ENCODE results near the gene PDCD2L. TPM values are rescaled to one million over a fixed set of nuclear protein-coding genes. Genes with fewer than 3 reads are reported as not detected.
"Not testable (repeated sequence)": the region's sequence is repeated elsewhere in the genome, so short reads cannot be mapped to it uniquely, and the experiment has no call there.

The PDCD2L gene
- polyA plus RNA-seq, 1 donor = 9.2 TPM

DNA sequence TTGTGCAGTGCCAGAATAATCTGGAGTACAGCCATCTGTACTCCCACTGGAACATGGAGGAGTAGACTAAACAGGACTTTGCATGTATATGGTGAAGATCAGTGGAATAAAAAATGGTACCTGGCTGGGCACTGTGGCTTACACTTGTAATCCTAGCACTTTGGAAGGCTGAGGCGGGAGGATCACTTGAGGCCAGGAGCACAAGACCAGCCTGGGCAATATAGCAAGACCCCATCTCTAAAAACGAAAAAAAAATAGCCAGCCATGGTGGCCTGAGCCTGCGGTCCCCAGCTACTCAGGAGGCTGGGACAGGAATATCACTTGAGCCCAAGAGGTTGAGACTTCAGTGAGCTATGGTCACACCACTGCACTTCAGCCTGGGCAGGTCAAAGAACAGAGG is 44.0 kb downstream of the PDCD2L start:
- H3K27me3 ChIP-seq (ENCODE audit: control insufficient read depth, insufficient read depth, low read length) = no peaks in the 10 kb centered on the region
- peaks cover 71% of the 10 kb centered on the region for H3K36me3 ChIP-seq (ENCODE audit: control insufficient read depth, insufficient read depth, low read length)
- 100% methylated on average over 1 of the region's 3 CpGs for WGBS (ENCODE audit: insufficient coverage, low lambda C conversion rate)
- no peaks in the 10 kb centered on the region for H3K4me1 ChIP-seq (ENCODE audit: control insufficient read depth, insufficient read depth, low read length)
- DNase-seq = no peak
- H3K27ac ChIP-seq (ENCODE audit: low read length) = no peak overlapping the region
- no peak overlapping the region for H3K4me3 ChIP-seq (ENCODE audit: low read length)
- H3K9me3 ChIP-seq (ENCODE audit: control insufficient read depth, low read depth, low read length) = no peaks in the 10 kb centered on the region

GRCh38 chr19:34452723-34453122 is 48.5 kb downstream of the PDCD2L start:
- no peak overlapping the region for H3K27ac ChIP-seq (ENCODE audit: low read length)
- no peak overlapping the region for H3K4me3 ChIP-seq (ENCODE audit: low read length)
- no peaks in the 10 kb centered on the region for H3K9me3 ChIP-seq (ENCODE audit: control insufficient read depth, low read depth, low read length)
- H3K27me3 ChIP-seq (ENCODE audit: control insufficient read depth, insufficient read depth, low read length) = no peaks in the 10 kb centered on the region
- no peaks in the 10 kb centered on the region for H3K4me1 ChIP-seq (ENCODE audit: control insufficient read depth, insufficient read depth, low read length)
- DNase-seq = no peak
- H3K36me3 ChIP-seq (ENCODE audit: control insufficient read depth, insufficient read depth, low read length) = peaks cover 60% of the 10 kb centered on the region

DNA sequence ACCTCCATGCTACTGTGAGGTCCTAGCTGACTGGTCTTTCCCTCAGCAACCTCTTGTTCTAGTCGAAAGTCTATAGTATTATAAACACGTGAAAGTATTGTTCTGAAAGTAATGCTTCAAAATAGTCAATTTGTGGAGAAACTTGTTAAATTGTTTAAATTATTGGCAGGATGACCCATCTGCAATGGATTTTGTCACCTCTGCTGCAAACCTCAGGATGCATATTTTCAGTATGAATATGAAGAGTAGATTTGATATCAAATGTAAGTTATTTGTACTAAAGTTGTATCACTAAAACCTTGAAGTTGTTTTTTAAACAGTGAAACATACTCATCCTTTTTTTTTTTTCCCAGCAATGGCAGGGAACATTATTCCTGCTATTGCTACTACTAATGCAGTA is 49.9 kb downstream of the PDCD2L start:
- no CpG with 5 or more reads among the region's 2 CpGs for WGBS (ENCODE audit: insufficient coverage, low lambda C conversion rate)
- no peak for DNase-seq
- Histone ChIP-seq H3K4me3 (ENCODE audit: low read length) (no peak overlapping the region), H3K27ac (ENCODE audit: low read length) (no peak overlapping the region), H3K36me3 (ENCODE audit: control insufficient read depth, insufficient read depth, low read length) (peaks cover 61% of the 10 kb centered on the region), H3K9me3 (ENCODE audit: control insufficient read depth, low read depth, low read length) (no peaks in the 10 kb centered on the region), H3K4me1 (ENCODE audit: control insufficient read depth, insufficient read depth, low read length) (no peaks in the 10 kb centered on the region), H3K27me3 (ENCODE audit: control insufficient read depth, insufficient read depth, low read length) (no peaks in the 10 kb centered on the region)

- Histone ChIP-seq H3K4me1 (ENCODE audit: control insufficient read depth, insufficient read depth, low read length) (no peaks in the 10 kb centered on the region), H3K36me3 (ENCODE audit: control insufficient read depth, insufficient read depth, low read length) (peaks cover 64% of the 10 kb centered on the region), H3K4me3 (ENCODE audit: low read length) (no peak overlapping the region), H3K27me3 (ENCODE audit: control insufficient read depth, insufficient read depth, low read length) (no peaks in the 10 kb centered on the region), H3K27ac (ENCODE audit: low read length) (no peak overlapping the region), H3K9me3 (ENCODE audit: control insufficient read depth, low read depth, low read length) (no peaks in the 10 kb centered on the region)
- DNase-seq = no peak
- WGBS (ENCODE audit: insufficient coverage, low lambda C conversion rate) = no CpG with 5 or more reads among the region's 3 CpGs
Observed at GRCh38 chr19:34454685-34455084, 50.5 kb downstream of the PDCD2L start.

DNA sequence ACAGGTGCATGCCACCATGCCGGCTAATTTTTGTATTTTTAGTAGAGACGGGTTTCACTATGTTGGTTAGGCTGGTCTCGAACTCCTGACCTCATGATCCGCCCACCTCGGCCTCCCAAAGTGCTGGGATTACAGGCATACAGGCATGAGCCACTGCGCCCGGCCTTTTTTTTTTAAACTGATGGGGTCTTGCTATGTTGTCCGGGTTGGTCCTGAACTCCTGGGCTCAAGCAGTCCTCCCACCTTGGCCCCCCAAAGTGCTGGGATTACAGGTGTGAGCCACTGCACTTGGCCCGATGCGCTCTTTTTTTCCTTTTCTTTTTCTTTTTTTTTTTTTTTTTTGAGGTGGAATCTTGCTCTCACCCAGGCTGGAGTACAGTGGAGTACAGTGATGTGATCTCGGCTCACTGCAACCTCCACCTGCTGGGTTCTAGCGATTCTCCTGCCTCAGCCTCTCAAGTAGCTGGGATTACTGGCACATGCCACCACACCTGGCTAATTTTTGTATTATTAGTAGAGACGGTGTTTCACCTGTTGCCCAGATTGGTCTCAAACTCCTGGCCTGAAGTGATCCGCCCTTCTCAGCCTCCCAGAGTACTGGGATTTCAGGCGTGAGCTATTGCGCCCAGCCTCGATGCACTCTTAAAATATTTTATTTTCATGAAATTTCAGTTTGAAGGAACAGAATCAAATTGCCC is 51.7 kb downstream of the PDCD2L start:
- H3K36me3 ChIP-seq (ENCODE audit: control insufficient read depth, insufficient read depth, low read length) = peaks cover 67% of the 10 kb centered on the region
- H3K9me3 ChIP-seq (ENCODE audit: control insufficient read depth, low read depth, low read length); H3K27ac ChIP-seq (ENCODE audit: low read length); H3K4me1 ChIP-seq (ENCODE audit: control insufficient read depth, insufficient read depth, low read length); DNase-seq; H3K4me3 ChIP-seq (ENCODE audit: low read length); H3K27me3 ChIP-seq (ENCODE audit: control insufficient read depth, insufficient read depth, low read length): not testable (repeated sequence)
- no CpG with 5 or more reads among the region's 17 CpGs for WGBS (ENCODE audit: insufficient coverage, low lambda C conversion rate)

DNA sequence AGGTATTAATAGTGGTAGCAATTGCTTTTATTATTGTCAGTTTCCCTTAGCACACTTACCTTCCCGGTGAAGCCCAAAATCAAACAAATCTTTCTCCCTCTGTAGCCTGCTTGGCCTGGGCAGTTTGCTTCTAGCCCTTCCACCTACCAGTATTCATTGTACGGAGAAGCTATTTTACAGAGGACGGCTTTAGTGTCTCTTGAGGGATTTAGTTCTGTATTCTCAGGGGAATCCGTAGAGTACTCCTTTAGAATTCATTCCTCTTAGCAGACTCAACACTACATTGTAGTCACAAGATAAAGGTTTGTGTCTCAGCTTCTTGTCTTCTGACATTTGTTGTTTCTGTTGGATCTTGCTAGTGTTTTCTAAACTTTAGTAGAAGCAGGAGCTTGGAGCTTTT is 53.2 kb downstream of the PDCD2L start:
- H3K4me1 ChIP-seq (ENCODE audit: control insufficient read depth, insufficient read depth, low read length) = no peaks in the 10 kb centered on the region
- peaks cover 73% of the 10 kb centered on the region for H3K36me3 ChIP-seq (ENCODE audit: control insufficient read depth, insufficient read depth, low read length)
- no peak overlapping the region for H3K4me3 ChIP-seq (ENCODE audit: low read length)
- H3K27ac ChIP-seq (ENCODE audit: low read length) = no peak overlapping the region
- no peak for DNase-seq
- no CpG with 5 or more reads among the region's 4 CpGs for WGBS (ENCODE audit: insufficient coverage, low lambda C conversion rate)
- H3K27me3 ChIP-seq (ENCODE audit: control insufficient read depth, insufficient read depth, low read length) = no peaks in the 10 kb centered on the region
- H3K9me3 ChIP-seq (ENCODE audit: control insufficient read depth, low read depth, low read length) = no peaks in the 10 kb centered on the region

GRCh38 chr19:34458677-34459076 is 54.5 kb downstream of the PDCD2L start:
- WGBS (ENCODE audit: insufficient coverage, low lambda C conversion rate) = 100% methylated on average over 4 of the region's 5 CpGs
- no peak overlapping the region for H3K4me3 ChIP-seq (ENCODE audit: low read length)
- H3K9me3 ChIP-seq (ENCODE audit: control insufficient read depth, low read depth, low read length) = no peaks in the 10 kb centered on the region
- peaks cover 77% of the 10 kb centered on the region for H3K36me3 ChIP-seq (ENCODE audit: control insufficient read depth, insufficient read depth, low read length)
- H3K4me1 ChIP-seq (ENCODE audit: control insufficient read depth, insufficient read depth, low read length) = no peaks in the 10 kb centered on the region
- no peak overlapping the region for H3K27ac ChIP-seq (ENCODE audit: low read length)
- no peaks in the 10 kb centered on the region for H3K27me3 ChIP-seq (ENCODE audit: control insufficient read depth, insufficient read depth, low read length)
- no peak for DNase-seq

DNA sequence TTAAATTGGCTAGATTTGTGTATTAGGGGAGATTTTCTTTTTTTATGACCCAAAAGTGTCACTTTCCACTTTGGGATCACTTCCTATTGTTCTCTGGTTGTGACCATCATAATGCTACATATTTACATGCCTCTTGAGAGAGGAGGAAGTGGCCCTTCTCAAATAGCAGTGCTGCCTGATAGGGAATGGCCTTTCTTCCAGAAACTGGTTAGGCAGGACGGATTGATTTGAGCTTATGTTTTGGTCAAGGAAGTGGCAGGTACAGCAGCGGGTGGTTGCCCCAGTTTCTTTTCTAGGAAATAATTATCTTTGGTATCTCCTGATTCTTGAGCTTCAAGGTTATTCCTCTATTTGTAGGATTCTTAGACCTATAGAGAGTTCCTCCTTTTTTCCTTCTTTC is 55.4 kb downstream of the PDCD2L start:
- Histone ChIP-seq H3K4me3 (ENCODE audit: low read length) (no peak overlapping the region), H3K9me3 (ENCODE audit: control insufficient read depth, low read depth, low read length) (no peaks in the 10 kb centered on the region), H3K27ac (ENCODE audit: low read length) (no peak overlapping the region), H3K27me3 (ENCODE audit: control insufficient read depth, insufficient read depth, low read length) (no peaks in the 10 kb centered on the region), H3K36me3 (ENCODE audit: control insufficient read depth, insufficient read depth, low read length) (peaks cover 76% of the 10 kb centered on the region), H3K4me1 (ENCODE audit: control insufficient read depth, insufficient read depth, low read length) (no peaks in the 10 kb centered on the region)
- DNase-seq = no peak
- WGBS (ENCODE audit: insufficient coverage, low lambda C conversion rate) = no CpG with 5 or more reads among the region's 2 CpGs

DNA sequence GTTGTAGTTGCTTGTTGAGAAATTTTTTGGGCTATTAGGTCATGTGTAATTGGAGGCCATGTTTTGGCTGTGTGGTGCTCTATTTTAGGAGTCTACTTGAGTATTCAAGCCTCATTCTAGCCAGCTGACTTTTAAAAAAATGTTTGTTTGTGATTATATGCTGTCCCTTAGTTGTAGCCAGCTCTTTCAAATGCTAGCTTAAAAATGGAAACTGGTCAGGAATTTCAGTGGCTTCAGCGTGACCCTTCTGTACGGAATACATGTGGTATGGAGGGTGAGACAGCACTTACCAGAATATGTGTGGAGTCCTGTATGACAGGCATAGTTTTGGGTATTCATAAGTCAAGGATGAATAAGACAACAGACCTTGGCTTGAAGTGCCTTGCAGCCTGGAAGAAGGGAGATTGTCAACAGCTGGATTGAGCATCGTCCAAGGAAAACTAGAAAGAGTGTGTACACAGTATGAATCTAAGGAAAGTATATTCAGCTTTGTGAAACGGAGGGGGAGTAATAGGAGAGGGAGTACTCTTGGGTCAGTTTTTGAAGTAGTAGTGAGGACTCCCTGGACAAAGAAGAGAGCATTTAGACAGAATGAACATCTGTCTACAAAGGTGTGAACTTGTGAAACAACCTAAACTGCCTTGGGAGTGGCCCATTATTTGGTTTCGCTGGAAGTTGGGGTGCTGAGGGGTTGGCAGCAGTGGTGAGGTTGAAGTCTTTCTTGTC is 57.3 kb downstream of the PDCD2L start:
- Histone ChIP-seq H3K4me1 (ENCODE audit: control insufficient read depth, insufficient read depth, low read length) (no peaks in the 10 kb centered on the region), H3K9me3 (ENCODE audit: control insufficient read depth, low read depth, low read length) (no peaks in the 10 kb centered on the region), H3K27me3 (ENCODE audit: control insufficient read depth, insufficient read depth, low read length) (no peaks in the 10 kb centered on the region), H3K4me3 (ENCODE audit: low read length) (no peak overlapping the region), H3K27ac (ENCODE audit: low read length) (no peak overlapping the region), H3K36me3 (ENCODE audit: control insufficient read depth, insufficient read depth, low read length) (peaks cover 84% of the 10 kb centered on the region)
- DNase-seq = no peak
- WGBS (ENCODE audit: insufficient coverage, low lambda C conversion rate) = 100% methylated on average over 2 of the region's 5 CpGs

- H3K27ac ChIP-seq (ENCODE audit: low read length); H3K4me3 ChIP-seq (ENCODE audit: low read length); H3K4me1 ChIP-seq (ENCODE audit: control insufficient read depth, insufficient read depth, low read length); H3K27me3 ChIP-seq (ENCODE audit: control insufficient read depth, insufficient read depth, low read length); DNase-seq; H3K9me3 ChIP-seq (ENCODE audit: control insufficient read depth, low read depth, low read length): not testable (repeated sequence)
- peaks cover 83% of the 10 kb centered on the region for H3K36me3 ChIP-seq (ENCODE audit: control insufficient read depth, insufficient read depth, low read length)
- WGBS (ENCODE audit: insufficient coverage, low lambda C conversion rate) = no CpG with 5 or more reads among the region's 4 CpGs
Observed at GRCh38 chr19:34464785-34465184, 60.6 kb downstream of the PDCD2L start.

DNA sequence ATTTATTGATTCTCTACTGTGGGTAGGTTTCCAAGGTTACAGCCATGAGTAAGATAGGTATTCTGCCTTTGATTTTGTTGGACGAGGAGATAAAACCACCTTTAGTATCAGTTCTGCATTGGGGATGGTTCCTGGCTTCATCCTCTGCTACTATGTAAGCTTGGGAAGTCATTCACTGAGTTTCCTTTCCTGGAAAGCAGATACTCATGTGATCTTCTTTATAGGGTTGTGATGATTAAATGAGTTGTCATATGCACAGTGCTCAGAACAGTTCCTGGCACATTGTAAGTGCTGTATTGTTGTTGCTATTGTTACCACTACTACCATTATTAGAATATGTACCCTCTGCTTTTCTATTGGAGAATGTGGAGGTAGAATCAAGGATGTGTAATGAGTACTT is 64.2 kb downstream of the PDCD2L start:
- Histone ChIP-seq H3K36me3 (ENCODE audit: control insufficient read depth, insufficient read depth, low read length) (peaks cover 73% of the 10 kb centered on the region), H3K4me1 (ENCODE audit: control insufficient read depth, insufficient read depth, low read length) (no peaks in the 10 kb centered on the region), H3K9me3 (ENCODE audit: control insufficient read depth, low read depth, low read length) (no peaks in the 10 kb centered on the region), H3K27me3 (ENCODE audit: control insufficient read depth, insufficient read depth, low read length) (no peaks in the 10 kb centered on the region), H3K27ac (ENCODE audit: low read length) (no peak overlapping the region), H3K4me3 (ENCODE audit: low read length) (no peak overlapping the region)
- no peak for DNase-seq
- WGBS (ENCODE audit: insufficient coverage, low lambda C conversion rate) = no CpG with 5 or more reads among the region's 1 CpG
